H9 (cell line): ENCODE data around the gene HCN4. TPM values are rescaled to one million over a fixed set of nuclear protein-coding genes. Genes with fewer than 3 reads are reported as not detected.

Source experiments
- DNase-seq: peaks from one replicate; pipeline ENCODE4 v3.0.0-alpha.2; 2017
- H2AFZ ChIP-seq: one replicate; pipeline ENCODE4 v1.6.1; 2013; ENCODE audit warnings: mild to moderate bottlenecking, low read length, control low read depth, moderate library complexity
- H2AK5ac ChIP-seq: 2 replicates; pipeline ENCODE4 v1.6.1; 2013; ENCODE audit warnings: low read length, control low read depth, mixed read lengths; ENCODE audit not compliant: insufficient read length
- H2BK120ac ChIP-seq: one replicate; pipeline ENCODE4 v1.6.1; 2013; ENCODE audit warnings: low read depth, mild to moderate bottlenecking, low read length, control low read depth, inconsistent platforms; ENCODE audit not compliant: poor library complexity, severe bottlenecking
- H2BK12ac ChIP-seq: 2 replicates; pipeline ENCODE4 v1.6.1; 2013; ENCODE audit warnings: low read length, control low read depth, mixed read lengths, low read depth; ENCODE audit not compliant: insufficient read length
- H2BK15ac ChIP-seq: 2 replicates; pipeline ENCODE4 v1.6.1; 2013; ENCODE audit warnings: low read depth, low read length, control low read depth
- H2BK20ac ChIP-seq: one replicate; pipeline ENCODE4 v1.6.1; 2013; ENCODE audit warnings: low read depth, mild to moderate bottlenecking, low read length, control low read depth, inconsistent platforms; ENCODE audit not compliant: poor library complexity, severe bottlenecking
- H2BK5ac ChIP-seq: 2 replicates; pipeline ENCODE4 v1.6.1; 2013; ENCODE audit warnings: low read length, control low read depth, mixed read lengths; ENCODE audit not compliant: insufficient read length
- H3K14ac ChIP-seq: 2 replicates; pipeline ENCODE4 v1.6.1; 2013; ENCODE audit warnings: low read length, control low read depth; ENCODE audit not compliant: insufficient read depth
- H3K18ac ChIP-seq: 2 replicates; pipeline ENCODE4 v1.6.1; 2013; ENCODE audit warnings: low read depth, mild to moderate bottlenecking, mixed read lengths, low read length, control low read depth; ENCODE audit not compliant: insufficient read length
- H3K23ac ChIP-seq: 2 replicates; pipeline ENCODE4 v1.6.1; 2013; ENCODE audit warnings: low read length, control low read depth, mixed read lengths, low read depth; ENCODE audit not compliant: insufficient read length
- H3K23me2 ChIP-seq: 2 replicates; pipeline ENCODE4 v1.6.1; 2013; ENCODE audit warnings: low read depth, mild to moderate bottlenecking, mixed read lengths, low read length, control low read depth; ENCODE audit not compliant: insufficient read length, poor library complexity, severe bottlenecking
- H3K27ac ChIP-seq: 2 replicates; pipeline ENCODE4 v1.5.1; 2013; ENCODE audit warnings: low read length, control low read depth, mixed read lengths, low read depth; ENCODE audit not compliant: insufficient read length
- H3K27me3 ChIP-seq: 2 replicates; pipeline ENCODE4 v1.6.1; 2013; ENCODE audit warnings: low read length, control low read depth, inconsistent platforms; ENCODE audit not compliant: insufficient read depth
- H3K4ac ChIP-seq: 2 replicates; pipeline ENCODE4 v1.6.1; 2013; ENCODE audit warnings: low read depth, mild to moderate bottlenecking, control low read depth, inconsistent platforms, low read length, moderate library complexity
- H3K4me1 ChIP-seq: 2 replicates; pipeline ENCODE4 v1.6.1; 2013; ENCODE audit warnings: low read length, control low read depth, inconsistent platforms; ENCODE audit not compliant: insufficient read depth
- H3K4me2 ChIP-seq: 2 replicates; pipeline ENCODE4 v1.6.1; 2013; ENCODE audit warnings: low read length, control low read depth, mixed read lengths; ENCODE audit not compliant: insufficient read length, insufficient read depth
- H3K56ac ChIP-seq: 2 replicates; pipeline ENCODE4 v1.6.1; 2013; ENCODE audit warnings: low read depth, mild to moderate bottlenecking, mixed read lengths, low read length, control low read depth; ENCODE audit not compliant: insufficient read length
- H3K79me1 ChIP-seq: 2 replicates; pipeline ENCODE4 v1.6.1; 2013; ENCODE audit warnings: low read depth, mild to moderate bottlenecking, moderate library complexity, low read length, control low read depth, inconsistent platforms; ENCODE audit not compliant: insufficient read depth, poor library complexity, severe bottlenecking
- H3K79me2 ChIP-seq: 2 replicates; pipeline ENCODE4 v1.6.1; 2013; ENCODE audit warnings: low read length, control low read depth, inconsistent platforms; ENCODE audit not compliant: insufficient read depth
- H3K9ac ChIP-seq: 2 replicates; pipeline ENCODE4 v1.6.1; 2013; ENCODE audit warnings: low read length, control low read depth, mixed read lengths; ENCODE audit not compliant: insufficient read length; ENCODE audit errors: extremely low read depth
- H3K9me3 ChIP-seq: one replicate; pipeline ENCODE4 v1.6.1; 2013; ENCODE audit warnings: low read depth, low read length, inconsistent platforms; ENCODE audit not compliant: control insufficient read depth
- H3T11ph ChIP-seq: one replicate; pipeline ENCODE4 v1.6.1; 2013; ENCODE audit warnings: mild to moderate bottlenecking, low read length, control low read depth, inconsistent platforms
- H4K20me1 ChIP-seq: one replicate; pipeline ENCODE4 v1.6.1; 2013; ENCODE audit not compliant: control insufficient read depth, insufficient read length, insufficient read depth
- H4K5ac ChIP-seq: 2 replicates; pipeline ENCODE4 v1.6.1; 2013; ENCODE audit warnings: low read depth, mild to moderate bottlenecking, mixed read lengths, low read length, control low read depth; ENCODE audit not compliant: insufficient read length
- H4K8ac ChIP-seq: replicated peaks from 2 replicates; pipeline ENCODE4 v1.6.1; 2013; ENCODE audit warnings: low read length, control low read depth, mixed read lengths, low read depth; ENCODE audit not compliant: insufficient read length
- H4K91ac ChIP-seq: 2 replicates; pipeline ENCODE4 v1.6.1; 2013; ENCODE audit warnings: low read depth, mild to moderate bottlenecking, moderate library complexity, mixed read lengths, low read length, control low read depth; ENCODE audit not compliant: insufficient read length
- H3K27ac Mint-ChIP-seq, 3 experiments: 2 replicates in 2 of 3; 3 replicates in 1 of 3; pipeline ENCODE4 v1.8.0; 2020 to 2021; ENCODE audit warnings: mixed read lengths in 3 of 3, mild to moderate bottlenecking in 1 of 3, moderate library complexity in 1 of 3
- H3K27me3 Mint-ChIP-seq: 2 replicates; pipeline ENCODE4 v1.8.0; 2021; ENCODE audit warnings: low read depth, mild to moderate bottlenecking, moderate library complexity, mixed read lengths
- H3K36me3 Mint-ChIP-seq, 3 experiments: 2 replicates in 2 of 3; 3 replicates in 1 of 3; pipeline ENCODE4 v1.8.0; 2020 to 2021; ENCODE audit warnings: low read depth in 3 of 3, mixed read lengths in 3 of 3; ENCODE audit not compliant: insufficient read depth in 1 of 3
- H3K4me1 Mint-ChIP-seq, 2 experiments: 2 replicates each; pipeline ENCODE4 v1.8.0; 2020; ENCODE audit warnings: mixed read lengths in 2 of 2
- H3K4me3 Mint-ChIP-seq, 2 experiments: 2 replicates in 1 of 2; 3 replicates in 1 of 2; pipeline ENCODE4 v1.8.0; 2020 to 2021; ENCODE audit warnings: mild to moderate bottlenecking in 2 of 2, mixed read lengths in 2 of 2, moderate library complexity in 1 of 2
- H3K9me3 Mint-ChIP-seq, 2 experiments: 2 replicates in 1 of 2; 3 replicates in 1 of 2; pipeline ENCODE4 v1.8.0; 2020; ENCODE audit warnings: mild to moderate bottlenecking in 2 of 2, mixed read lengths in 2 of 2, moderate library complexity in 1 of 2
- CTCF ChIP-seq: fragments of 200-600 bp; sonication (generic); conservative IDR thresholded peaks from 3 replicates; pipeline ENCODE4 v1.8.0; 2021; ENCODE audit warnings: antibody characterized with exemption, mild to moderate bottlenecking
- WGBS: extraction: QIAGEN DNeasy Blood & Tissue Kit; methylation state at CpG from one replicate; pipeline ENCODE4 v1.1.7; 2013; ENCODE audit warnings: missing lambda C conversion rate, low lambda C conversion rate, mixed read lengths; ENCODE audit not compliant: insufficient read length; ENCODE audit errors: extremely low coverage; 5-methylcytosine and 5-hydroxymethylcytosine counted together
- total RNA-seq: library from RNA; stranded (reverse); gene quantifications from 2 replicates; pipeline ENCODE4 v1.2.1, GENCODE V29; 2021

Gene HCN4
- total RNA-seq, 1 experiment from 2014 or later = 10.5 TPM

GRCh38 chr15:73345658-73346057 lies 23.1 kb downstream of the HCN4 start:
- H3K79me2 ChIP-seq = no peaks in the 10 kb centered on the region; the same call in 1 of the 2 replicates
- peaks cover 15 to 23% (median 19%) of the 10 kb centered on the region in 3 experiments; a peak in 6 of 7 replicates for H3K36me3 Mint-ChIP-seq

More at GRCh38 chr15:73345658-73346057, 23.1 kb downstream of the HCN4 start:
- Histone ChIP-seq H3K27ac (no peak overlapping the region), H3K4me2 (no peak overlapping the region), H3T11ph (no peak overlapping the region), H2BK120ac (no peak overlapping the region), H4K8ac (no peak overlapping the region), H3K27me3 (no peaks in the 10 kb centered on the region), H3K4me1 (peaks cover 4% of the 10 kb centered on the region; the same call in 1 of the 2 replicates), H2BK20ac (no peak overlapping the region), H3K18ac (no peak overlapping the region), H3K4ac (no peak overlapping the region), H2BK15ac (no peak overlapping the region), H3K14ac (no peak overlapping the region), H2BK12ac (no peak overlapping the region), H3K9me3 (no peaks in the 10 kb centered on the region), H3K56ac (no peak overlapping the region), H3K23me2 (no peaks in the 10 kb centered on the region), H3K23ac (no peak overlapping the region), H4K91ac (no peak overlapping the region), H4K20me1 (peaks cover 2% of the 10 kb centered on the region), H2BK5ac (no peak overlapping the region), H2AFZ (no peak overlapping the region), H4K5ac (no peak overlapping the region), H2AK5ac (no peak overlapping the region), H3K9ac (no peak overlapping the region), H3K79me1 (peaks cover 4% of the 10 kb centered on the region)
- Mint-ChIP-seq H3K27me3 (no peaks in the 10 kb centered on the region; the same call in 1 of the 2 replicates), H3K4me1 (peaks cover 10 to 13% of the 10 kb centered on the region in 2 experiments), H3K4me3 (no peak overlapping the region), H3K27ac (no peak overlapping the region), H3K9me3 (no peaks in the 10 kb centered on the region; a peak in 1 of 5 replicates)
- DNase-seq = no peak
- TF ChIP-seq CTCF = no peak
- no CpG with 5 or more reads among the region's 7 CpGs for WGBS
